ENCODE measurements around the gene FPGT.

Gene FPGT

GRCh38 chr1:74236440-74236839 is 38.4 kb downstream of the FPGT start:
- TF ChIP-seq TAF1 (IDR thresholded peaks at IDR 0.05; ENCODE audit: borderline replicate concordance, insufficient read depth, low read length) (no peak), SIN3A (IDR thresholded peaks at IDR 0.05; ENCODE audit: borderline replicate concordance, insufficient read depth, low read length) (no peak), FOXP2 (optimal IDR thresholded peaks at IDR 0.05; ENCODE audit: borderline replicate concordance, extremely low read depth, extremely low read length, insufficient read depth) (no peak), POLR2AphosphoS5 (IDR thresholded peaks at IDR 0.05; ENCODE audit: low read depth, low read length) (no peak), REST (IDR thresholded peaks at IDR 0.05; ENCODE audit: insufficient read depth in 1 of 2, low read depth in 2 of 2, low read length in 2 of 2) (no peak)

GRCh38 chr1:74237035-74237434 is 39.0 kb downstream of the FPGT start:
- TF ChIP-seq TAF1 (IDR thresholded peaks at IDR 0.05; ENCODE audit: borderline replicate concordance, insufficient read depth, low read length) (no peak), SIN3A (IDR thresholded peaks at IDR 0.05; ENCODE audit: borderline replicate concordance, insufficient read depth, low read length) (no peak), REST (IDR thresholded peaks at IDR 0.05; ENCODE audit: insufficient read depth in 1 of 2, low read depth in 2 of 2, low read length in 2 of 2) (no peak), FOXP2 (optimal IDR thresholded peaks at IDR 0.05; ENCODE audit: borderline replicate concordance, extremely low read depth, extremely low read length, insufficient read depth) (no peak), POLR2AphosphoS5 (IDR thresholded peaks at IDR 0.05; ENCODE audit: low read depth, low read length) (no peak)

- no peak for TF ChIP-seq POLR2AphosphoS5 (IDR thresholded peaks at IDR 0.05; ENCODE audit: low read depth, low read length)
- no peak for TF ChIP-seq TAF1 (IDR thresholded peaks at IDR 0.05; ENCODE audit: borderline replicate concordance, insufficient read depth, low read length)
- TF ChIP-seq SIN3A (IDR thresholded peaks at IDR 0.05; ENCODE audit: borderline replicate concordance, insufficient read depth, low read length) = no peak
- no peak for TF ChIP-seq REST (IDR thresholded peaks at IDR 0.05; ENCODE audit: insufficient read depth in 1 of 2, low read depth in 2 of 2, low read length in 2 of 2)
- no peak for TF ChIP-seq FOXP2 (optimal IDR thresholded peaks at IDR 0.05; ENCODE audit: borderline replicate concordance, extremely low read depth, extremely low read length, insufficient read depth)
Measured at GRCh38 chr1:74237787-74238186, 39.7 kb downstream of the FPGT start.

GRCh38 chr1:74245168-74245772 is 47.2 kb downstream of the FPGT start:
- no peak for TF ChIP-seq FOXP2 (optimal IDR thresholded peaks at IDR 0.05; ENCODE audit: borderline replicate concordance, extremely low read depth, extremely low read length, insufficient read depth)
- no peak for TF ChIP-seq SIN3A (IDR thresholded peaks at IDR 0.05; ENCODE audit: borderline replicate concordance, insufficient read depth, low read length)
- TF ChIP-seq TAF1 (IDR thresholded peaks at IDR 0.05; ENCODE audit: borderline replicate concordance, insufficient read depth, low read length) = no peak
- no peak for TF ChIP-seq REST (IDR thresholded peaks at IDR 0.05; ENCODE audit: insufficient read depth in 1 of 2, low read depth in 2 of 2, low read length in 2 of 2)
- no peak for TF ChIP-seq POLR2AphosphoS5 (IDR thresholded peaks at IDR 0.05; ENCODE audit: low read depth, low read length)
